Kidney (tissue), 14 donors: ENCODE data around the gene GSN. TPM values are rescaled to one million over a fixed set of nuclear protein-coding genes. Genes with fewer than 3 reads are reported as not detected.

Experiments
- DNase-seq, 5 donors: peaks; one replicate each; pipeline ENCODE4 v3.0.0-alpha.2; 2013 to 2020
- FAIRE-seq: peaks from 2 replicates; lab custom pipeline; 2012; peaks lifted over from hg19 to GRCh38; lab: Jason Lieb, UNC
- H3K27ac ChIP-seq, 2 donors: one replicate each; pipeline ENCODE4 v1.7.0; 2013; ENCODE audit warnings: low read depth in 2 of 2, low read length in 2 of 2, inconsistent platforms in 1 of 2
- H3K27me3 ChIP-seq: one replicate; pipeline ENCODE4 v1.7.1; 2013; ENCODE audit warnings: low read length, inconsistent platforms; ENCODE audit not compliant: control insufficient read depth, insufficient read depth
- H3K36me3 ChIP-seq, 3 donors: one replicate each; pipeline versions ENCODE4 v1.7.0 to v1.7.1; 2013; ENCODE audit warnings: low read length in 3 of 3, control low read depth in 1 of 3, inconsistent platforms in 1 of 3; ENCODE audit not compliant: insufficient read depth in 3 of 3, control insufficient read depth in 2 of 3
- H3K4me1 ChIP-seq, 3 donors: one replicate each; pipeline versions ENCODE4 v1.7.0 to v1.7.1; 2013; ENCODE audit warnings: low read length in 3 of 3, inconsistent platforms in 1 of 3, low read depth in 1 of 3; ENCODE audit not compliant: control insufficient read depth in 2 of 3, insufficient read depth in 2 of 3
- H3K4me3 ChIP-seq, 3 donors: one replicate each; pipeline versions ENCODE4 v1.7.0 to v1.8.1; 2013; ENCODE audit warnings: low read length in 3 of 3, control low read depth in 1 of 3, inconsistent platforms in 1 of 3
- H3K9ac ChIP-seq, 3 donors: one replicate each; pipeline versions ENCODE4 v1.7.0 to v1.7.1; 2013; ENCODE audit warnings: low read length in 3 of 3, control low read depth in 1 of 3, inconsistent platforms in 1 of 3
- H3K9me3 ChIP-seq, 3 donors: one replicate each; pipeline versions ENCODE4 v1.7.0 to v1.7.1; 2013; ENCODE audit warnings: low read length in 3 of 3, control low read depth in 1 of 3, inconsistent platforms in 1 of 3; ENCODE audit not compliant: control insufficient read depth in 2 of 3, insufficient read depth in 1 of 3
- intact Hi-C: fragments of 100-400 bp; cut with DNase I; formaldehyde crosslinking; loops from one replicate; pipeline ENCODE4 v1.11.1; 2022
- polyA plus RNA-seq: library from polyadenylated mRNA; stranded (reverse); fragments of 350-450 nt; fragmentation: Illumina TruSeq; extraction: RNeasy Lipid Tissue Mini Kit (QIAGEN cat#74804); gene quantifications from one replicate; pipeline ENCODE4 v1.2.3, GENCODE V29; 2014; ENCODE audit warnings: low read depth, low replicate concordance; ENCODE audit not compliant: insufficient read depth
- total RNA-seq: library from RNA; stranded (reverse); fragmentation: NEBNext Ultra II Directional; extraction: Animal tissue kit (Norgen Biotek cat#: 25700); gene quantifications from one replicate; pipeline ENCODE4 v1.2.1, GENCODE V29; 2021
- TF ChIP-seq, protein P1 (sequence below): IDR thresholded peaks from 3 replicates; pipeline ENCODE4 v1.5.1; 2012; ENCODE audit warnings: mild to moderate bottlenecking, moderate library complexity, borderline replicate concordance; ENCODE audit not compliant: insufficient read depth; ENCODE audit errors: extremely low read depth
- donor health status: control.
- donor health status: control.
- donor health status: control.
- donor health status: control.
- donor health status: control.
- donor health status: DM: yes; HTN: yes; CAD: no.
- donor health status: Normal renal cell carcinoma (clear cell type).

The GSN gene
- total and polyA plus RNA-seq, 2 donors from 2014 or later: 235 to 511 TPM

DNA sequence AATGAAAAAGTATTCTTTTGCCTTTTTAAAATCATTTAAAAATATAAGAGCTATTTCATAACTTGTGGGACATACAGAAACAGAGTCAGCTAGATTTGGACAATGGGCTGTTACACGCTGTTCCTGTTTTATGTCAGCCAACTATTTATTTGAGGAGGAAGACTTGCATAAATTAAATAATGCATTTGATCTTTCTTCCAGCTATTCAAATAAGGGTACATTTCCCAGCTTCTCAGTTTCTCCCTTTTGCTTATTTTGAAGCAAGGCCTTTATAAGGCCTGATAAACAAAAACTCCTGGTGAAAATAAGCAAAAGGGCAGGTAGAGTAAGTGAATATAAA is 95.6 kb downstream of the GSN start:
- peak; percentile 29 for FAIRE-seq
- H3K27me3 ChIP-seq: no peaks in the 10 kb centered on the region
- H3K4me3 ChIP-seq: no peak overlapping the region
- TF ChIP-seq, protein P1, sequence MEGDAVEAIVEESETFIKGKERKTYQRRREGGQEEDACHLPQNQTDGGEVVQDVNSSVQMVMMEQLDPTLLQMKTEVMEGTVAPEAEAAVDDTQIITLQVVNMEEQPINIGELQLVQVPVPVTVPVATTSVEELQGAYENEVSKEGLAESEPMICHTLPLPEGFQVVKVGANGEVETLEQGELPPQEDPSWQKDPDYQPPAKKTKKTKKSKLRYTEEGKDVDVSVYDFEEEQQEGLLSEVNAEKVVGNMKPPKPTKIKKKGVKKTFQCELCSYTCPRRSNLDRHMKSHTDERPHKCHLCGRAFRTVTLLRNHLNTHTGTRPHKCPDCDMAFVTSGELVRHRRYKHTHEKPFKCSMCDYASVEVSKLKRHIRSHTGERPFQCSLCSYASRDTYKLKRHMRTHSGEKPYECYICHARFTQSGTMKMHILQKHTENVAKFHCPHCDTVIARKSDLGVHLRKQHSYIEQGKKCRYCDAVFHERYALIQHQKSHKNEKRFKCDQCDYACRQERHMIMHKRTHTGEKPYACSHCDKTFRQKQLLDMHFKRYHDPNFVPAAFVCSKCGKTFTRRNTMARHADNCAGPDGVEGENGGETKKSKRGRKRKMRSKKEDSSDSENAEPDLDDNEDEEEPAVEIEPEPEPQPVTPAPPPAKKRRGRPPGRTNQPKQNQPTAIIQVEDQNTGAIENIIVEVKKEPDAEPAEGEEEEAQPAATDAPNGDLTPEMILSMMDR: no peak
- DNase-seq: no peak
- H3K9me3 ChIP-seq: no peaks in the 10 kb centered on the region
- intact Hi-C loops: no loop called here
- peaks cover 0 to 3% (median 0%) of the 10 kb centered on the region in 3 donors for H3K36me3 ChIP-seq
- H3K27ac ChIP-seq: peak overlapping the region; percentile 30 to 92
- H3K9ac ChIP-seq: peak overlapping the region in 1 of 3 donors; percentile 9
- H3K4me1 ChIP-seq: peaks cover 3 to 64% (median 14%) of the 10 kb centered on the region in 3 donors

DNA sequence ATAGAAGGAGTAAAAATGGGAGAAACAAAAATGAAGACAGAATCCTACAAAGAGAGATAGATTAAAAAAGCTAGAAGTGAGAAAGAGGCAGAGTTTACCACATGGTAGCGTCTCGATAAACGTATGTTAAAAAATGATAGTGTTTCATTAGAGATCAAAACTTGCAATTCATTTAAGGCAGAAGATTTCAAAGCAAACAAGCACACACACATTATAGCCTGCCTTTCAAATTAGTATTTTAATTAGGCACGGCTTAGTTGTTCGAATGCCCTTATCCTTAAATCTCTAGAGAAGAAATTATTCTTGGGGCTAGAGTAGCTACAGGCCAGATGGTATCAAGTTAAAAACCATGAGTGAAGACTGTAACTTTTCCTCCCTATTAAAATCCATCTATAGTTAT is 96.1 kb downstream of the GSN start:
- intact Hi-C loops: no loop called here
- H3K9ac ChIP-seq: peak overlapping the region in 1 of 3 donors; percentile 9
- TF ChIP-seq, protein P1: no peak
- H3K27ac ChIP-seq: peak overlapping the region; percentile 30 to 92
- DNase-seq (no peak), FAIRE-seq (no peak)
- H3K4me1 ChIP-seq: peaks cover 3 to 63% (median 14%) of the 10 kb centered on the region in 3 donors
- H3K4me3 ChIP-seq: no peak overlapping the region
- peaks cover 0 to 3% (median 0%) of the 10 kb centered on the region in 3 donors for H3K36me3 ChIP-seq
- H3K27me3 ChIP-seq: no peaks in the 10 kb centered on the region
- no peaks in the 10 kb centered on the region for H3K9me3 ChIP-seq

DNA sequence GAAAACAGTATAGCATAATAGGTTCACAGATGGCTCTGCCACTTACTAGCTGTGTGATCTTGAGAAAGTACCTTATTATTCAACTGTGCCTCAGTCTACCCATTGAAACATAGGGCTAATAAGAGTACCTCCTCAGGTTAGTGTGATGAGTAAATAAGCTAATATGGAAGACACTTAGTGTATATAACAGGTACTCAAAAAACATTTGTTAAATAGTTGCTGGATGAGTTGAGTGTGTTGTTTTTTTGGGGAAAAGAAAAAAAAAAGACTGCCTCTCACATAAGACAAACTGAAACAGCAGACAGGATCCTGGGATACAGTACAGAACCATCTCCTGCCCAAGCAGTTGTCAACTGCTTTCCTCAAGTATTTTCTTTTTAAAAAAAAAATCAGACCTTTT is 96.9 kb downstream of the GSN start:
- Histone ChIP-seq H3K9ac (no peak overlapping the region), H3K4me3 (no peak overlapping the region), H3K27me3 (no peaks in the 10 kb centered on the region), H3K27ac (peak overlapping the region; percentile 16 to 40), H3K4me1 (peaks cover 3 to 55% (median 12%) of the 10 kb centered on the region in 3 donors), H3K36me3 (peaks cover 0 to 3% (median 0%) of the 10 kb centered on the region in 3 donors), H3K9me3 (no peaks in the 10 kb centered on the region)
- FAIRE-seq: no peak
- intact Hi-C loops: no loop called here
- TF ChIP-seq, protein P1: no peak
- DNase-seq: no peak

DNA sequence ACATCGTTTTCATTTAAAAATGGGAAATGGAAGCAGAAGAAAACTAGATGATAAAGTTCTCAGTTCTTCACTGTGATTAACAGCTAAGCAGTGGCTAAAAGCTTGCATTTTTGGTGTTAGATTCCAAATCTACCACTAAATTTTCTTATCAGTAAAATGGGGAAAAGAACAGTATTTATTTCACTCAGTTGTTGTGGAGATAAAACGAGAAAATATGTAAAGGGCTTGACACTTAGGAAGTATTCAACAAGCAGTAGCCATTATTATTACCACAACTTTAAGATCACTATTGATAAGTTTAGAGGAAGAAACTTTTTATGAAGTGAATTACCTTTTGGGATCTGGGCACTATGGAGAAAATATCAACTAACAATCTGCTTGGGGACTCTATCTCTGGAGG is 97.6 kb downstream of the GSN start:
- Histone ChIP-seq H3K9me3 (no peaks in the 10 kb centered on the region), H3K27ac (peak overlapping the region; percentile 33 to 52), H3K4me1 (peaks cover 3 to 53% (median 12%) of the 10 kb centered on the region in 3 donors), H3K36me3 (peaks cover 0 to 3% (median 0%) of the 10 kb centered on the region in 3 donors), H3K27me3 (no peaks in the 10 kb centered on the region), H3K9ac (no peak overlapping the region), H3K4me3 (no peak overlapping the region)
- FAIRE-seq (no peak), DNase-seq (no peak)
- intact Hi-C loops: no loop called here
- TF ChIP-seq, protein P1: no peak
